Uterus (tissue), 4 donors: ENCODE data around the gene KRT74. TPM values are rescaled to one million over a fixed set of nuclear protein-coding genes. Genes with fewer than 3 reads are reported as not detected.

ENCODE experiments used
- DNase-seq, 2 donors: peaks; one replicate each; pipeline ENCODE4 v3.0.0-alpha.2; 2019 to 2020
- H3K27ac ChIP-seq, 2 donors: fragments of 200-600 bp; sonication (generic); 1 replicate in 1 of 2; 2 replicates in 1 of 2; pipeline ENCODE4 v1.5.1; 2016 to 2018
- H3K27me3 ChIP-seq, 2 donors: fragments of 200-600 bp; sonication (generic); one replicate each; pipeline ENCODE4 v1.5.1; 2018 to 2019; ENCODE audit warnings: control low read depth in 1 of 2
- H3K36me3 ChIP-seq, 2 donors: fragments of 200-600 bp; sonication (generic); one replicate each; pipeline ENCODE4 v1.5.1; 2019; ENCODE audit warnings: control low read depth in 1 of 2
- H3K4me1 ChIP-seq, 2 donors: fragments of 200-600 bp; sonication (generic); one replicate each; pipeline ENCODE4 v1.5.1; 2018 to 2019; ENCODE audit warnings: control low read depth in 1 of 2
- H3K4me3 ChIP-seq, 2 donors: fragments of 200-600 bp; sonication (generic); 1 replicate in 1 of 2; 2 replicates in 1 of 2; pipeline ENCODE4 v1.5.1; 2018 to 2019; ENCODE audit warnings: mild to moderate bottlenecking in 1 of 2
- H3K9me3 ChIP-seq, 2 donors: fragments of 200-600 bp; sonication (generic); one replicate each; pipeline ENCODE4 v1.5.1; 2019; ENCODE audit warnings: control low read depth in 1 of 2
- CTCF ChIP-seq, 4 experiments: fragments of 200-600 bp in 2 of 4; fragments of 450-650 bp in 2 of 4; sonication (generic) in 2 of 4; IDR thresholded peaks; one replicate each; pipeline ENCODE4 v1.5.1; 2016 to 2019; ENCODE audit warnings: antibody characterized with exemption in 4 of 4, mild to moderate bottlenecking in 2 of 4, moderate library complexity in 1 of 4
- POLR2A ChIP-seq, 2 donors: fragments of 450-650 bp; IDR thresholded peaks; one replicate each; pipeline ENCODE4 v1.6.1; 2016; ENCODE audit warnings: antibody characterized with exemption in 2 of 2, mild to moderate bottlenecking in 1 of 2, moderate library complexity in 1 of 2
- intact Hi-C: fragments of 100-400 bp; cut with DNase I; formaldehyde crosslinking; loops from one replicate; pipeline ENCODE4 v1.15.1; 2023; ENCODE audit warnings: low total_unique reads
- total RNA-seq, 4 donors: library from RNA; depleted of rRNA in 3 of 4; stranded (reverse); fragments of >200 nt in 3 of 4; gene quantifications; one replicate each; pipeline versions ENCODE4 v1.1.0 to v1.2.4, GENCODE V29; 2014 to 2023
- donor health status: DM: yes; HTN: yes; CAD: no.

KRT74 gene
- total RNA-seq, 4 donors from 2014 or later: not detected

GRCh38 chr12:52616680-52617402 lies 43.2 kb upstream of the KRT74 start:
- no peaks in the 10 kb centered on the region for H3K27me3 ChIP-seq
- DNase-seq: no peak
- intact Hi-C loops: no loop called here
- TF ChIP-seq POLR2A (IDR thresholded peaks at IDR 0.05) (no peak), CTCF (IDR thresholded peaks at IDR 0.05) (no peak)
- H3K27ac ChIP-seq: no peak overlapping the region
- no peaks in the 10 kb centered on the region for H3K36me3 ChIP-seq
- H3K4me3 ChIP-seq: no peak overlapping the region
- H3K4me1 ChIP-seq: no peaks in the 10 kb centered on the region
- H3K9me3 ChIP-seq: no peaks in the 10 kb centered on the region

GRCh38 chr12:52615912-52616311 lies 42.3 kb upstream of the KRT74 start:
- TF ChIP-seq CTCF (IDR thresholded peaks at IDR 0.05) (no peak), POLR2A (IDR thresholded peaks at IDR 0.05) (no peak)
- no peak for DNase-seq
- Histone ChIP-seq H3K9me3 (no peaks in the 10 kb centered on the region), H3K27ac (no peak overlapping the region), H3K4me1 (no peaks in the 10 kb centered on the region), H3K36me3 (no peaks in the 10 kb centered on the region), H3K4me3 (no peak overlapping the region), H3K27me3 (no peaks in the 10 kb centered on the region)
- intact Hi-C loops: no loop called here

GRCh38 chr12:52615208-52615868 lies 41.7 kb upstream of the KRT74 start:
- intact Hi-C loops: no loop called here
- Histone ChIP-seq H3K4me3 (no peak overlapping the region), H3K4me1 (no peaks in the 10 kb centered on the region), H3K27me3 (no peaks in the 10 kb centered on the region), H3K9me3 (no peaks in the 10 kb centered on the region), H3K36me3 (no peaks in the 10 kb centered on the region), H3K27ac (no peak overlapping the region)
- TF ChIP-seq CTCF (IDR thresholded peaks at IDR 0.05) (no peak), POLR2A (IDR thresholded peaks at IDR 0.05) (no peak)
- DNase-seq: no peak

- TF ChIP-seq POLR2A (IDR thresholded peaks at IDR 0.05) (no peak), CTCF (IDR thresholded peaks at IDR 0.05) (no peak)
- H3K4me1 ChIP-seq: no peaks in the 10 kb centered on the region
- H3K27me3 ChIP-seq: no peaks in the 10 kb centered on the region
- no peak for DNase-seq
- intact Hi-C loops: no loop called here
- no peak overlapping the region for H3K4me3 ChIP-seq
- H3K9me3 ChIP-seq: no peaks in the 10 kb centered on the region
- no peak overlapping the region for H3K27ac ChIP-seq
- no peaks in the 10 kb centered on the region for H3K36me3 ChIP-seq
Measured at GRCh38 chr12:52614381-52615207, 41.0 kb upstream of the KRT74 start.
